K562 (cell line): Measurements from ENCODE around the gene EXOSC1. TPM values are rescaled to one million over a fixed set of nuclear protein-coding genes. Genes with fewer than 3 reads are reported as not detected.

Experiments
- CTBP1 ChIP-seq: fragments of 450-650 bp; IDR thresholded peaks from 2 replicates; pipeline ENCODE4 v1.6.1; 2016; ENCODE audit warnings: borderline replicate concordance
- ESRRA ChIP-seq: fragments of 450-650 bp; IDR thresholded peaks from 2 replicates; pipeline ENCODE4 v1.6.1; 2014; ENCODE audit warnings: low read depth, mild to moderate bottlenecking, moderate library complexity, borderline replicate concordance
- EWSR1 ChIP-seq: fragments of 450-650 bp; IDR thresholded peaks from 2 replicates; pipeline ENCODE4 v1.6.1; 2018; ENCODE audit warnings: borderline replicate concordance, mild to moderate bottlenecking, low read depth, moderate library complexity; ENCODE audit not compliant: partially characterized antibody
- GATAD2A ChIP-seq: fragments of 450-650 bp; IDR thresholded peaks from 2 replicates; pipeline ENCODE4 v1.6.1; 2017
- MBD2 ChIP-seq: sonication (generic); IDR thresholded peaks from 2 replicates; pipeline ENCODE4 v1.6.1; 2016; ENCODE audit warnings: low read depth, borderline replicate concordance
- MCM7 ChIP-seq, 2 experiments: fragments of 450-650 bp; IDR thresholded peaks; 2 replicates each; pipeline ENCODE4 v1.6.1; 2016 to 2018
- MYC ChIP-seq, 2 experiments: fragments of 250-450 bp in 1 of 2; sonication (Bioruptor Pico) in 1 of 2; IDR thresholded peaks; 2 replicates each; pipeline versions ENCODE4 v1.5.1 to v1.6.1; 2012 to 2021; ENCODE audit warnings: low read depth in 2 of 2, borderline replicate concordance in 1 of 2, improper control_type of control experiment in 1 of 2, low read length in 1 of 2, mild to moderate bottlenecking in 1 of 2, moderate library complexity in 1 of 2
- PHF8 ChIP-seq: fragments of 200-600 bp; sonication (generic); IDR thresholded peaks from 2 replicates; pipeline ENCODE4 v1.6.1; 2012; ENCODE audit warnings: mixed run types, mild to moderate bottlenecking, inconsistent platforms, low read length, moderate library complexity, borderline replicate concordance
- PHTF2 ChIP-seq: fragments of 250-450 bp; sonication (Bioruptor Pico); IDR thresholded peaks from 2 replicates; pipeline ENCODE4 v1.5.0; 2021; ENCODE audit warnings: mild to moderate bottlenecking
- POLR2A ChIP-seq: fragments of 450-650 bp; conservative IDR thresholded peaks from 2 replicates; pipeline ENCODE4 v1.6.1; 2016
- polyA plus RNA-seq, 8 experiments: library from polyadenylated mRNA; depleted of rRNA in 4 of 8; stranded (reverse) in 5 of 8; unstranded in 3 of 8; fragments of >200 nt; fragmentation: Nextera tagmentation in 2 of 8; fragmentation: Illumina TruSeq in 1 of 8; extraction: Ambion mirVana in 2 of 8; extraction: Trizol in 1 of 8; gene quantifications; 2 replicates each; pipeline versions ENCODE4 v1.2.1 to v1.2.3, GENCODE V29; 2011 to 2014; ENCODE audit warnings: inconsistent platforms in 1 of 8, missing spikeins in 1 of 8
- total RNA-seq, 7 experiments: library from RNA; depleted of rRNA in 6 of 7; stranded (reverse); fragments of >200 nt in 6 of 7; fragmentation: Illumina TruSeq in 2 of 7; extraction: Trizol in 2 of 7; gene quantifications; 2 replicates each; pipeline versions ENCODE4 v1.2.1 to v1.2.3, GENCODE V29; 2011 to 2021; ENCODE audit warnings: low replicate concordance in 1 of 7
- TF ChIP-seq, protein P1 (sequence below): fragments of 450-650 bp; IDR thresholded peaks from 2 replicates; pipeline ENCODE4 v1.6.1; 2018; ENCODE audit not compliant: partially characterized antibody
- TF ChIP-seq, protein P2 (sequence below): sonication (generic); formaldehyde crosslinking; IDR thresholded peaks from 2 replicates; pipeline ENCODE4 v1.8.0; 2023; ENCODE audit warnings: mild to moderate bottlenecking, missing genetic modification reagents
- TF ChIP-seq, protein P3 (sequence below): IDR thresholded peaks from 2 replicates; pipeline ENCODE4 v1.6.1; 2011; ENCODE audit warnings: borderline replicate concordance, low read depth, mild to moderate bottlenecking, moderate library complexity, low read length; ENCODE audit not compliant: insufficient read depth, poor library complexity, severe bottlenecking
- TF ChIP-seq, protein P4 (sequence below): fragments of 450-650 bp; IDR thresholded peaks from 2 replicates; pipeline ENCODE4 v1.7.1; 2018; ENCODE audit warnings: mild to moderate bottlenecking, low read depth; ENCODE audit not compliant: partially characterized antibody

Gene EXOSC1
- total and polyA plus RNA-seq, 9 of the 15 experiments (the other 6 are each of a cell fraction or from before 2014, with no cell fraction given) = 44.3 to 117 (median 67.0) TPM

DNA sequence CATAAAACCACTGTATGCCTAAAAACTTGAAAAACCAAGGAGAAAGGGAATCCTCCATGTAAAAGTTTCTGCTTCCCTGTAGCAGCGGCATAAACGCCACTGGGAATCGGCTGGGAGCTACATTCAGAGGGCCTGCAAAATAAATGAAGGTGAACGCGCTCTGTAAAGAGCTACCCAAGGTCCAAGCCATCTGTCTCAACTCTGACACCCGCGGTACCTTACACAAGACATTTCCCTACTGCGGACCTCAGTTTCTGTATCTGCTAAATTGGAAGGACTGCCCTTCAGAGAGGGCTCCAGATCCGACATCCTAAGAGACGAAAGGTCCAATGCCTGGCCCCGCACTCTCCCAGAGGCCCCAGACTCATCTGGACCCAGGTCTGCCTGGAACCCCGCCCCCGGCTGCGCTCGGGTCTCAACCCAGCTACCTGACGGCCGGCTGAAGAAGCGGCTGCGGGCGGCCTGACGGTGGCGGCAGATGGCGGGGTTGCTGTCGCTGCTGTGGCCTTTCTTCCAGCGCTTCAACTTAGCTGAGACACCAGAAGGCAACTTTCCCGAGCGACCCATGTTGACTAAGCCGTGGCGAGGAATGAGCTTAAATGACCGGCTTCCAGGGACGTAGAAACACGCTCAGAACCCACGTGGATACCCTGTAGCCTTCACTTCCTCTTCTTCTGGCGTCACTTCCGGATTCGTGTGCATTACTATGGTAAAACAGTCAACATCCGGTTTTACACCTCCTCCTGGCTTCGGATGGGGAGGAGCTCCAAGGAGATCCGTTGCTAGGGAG lies 44.9 kb downstream of the EXOSC1 start, which contains the start of gene RRP12 (continued):
- 0 out of 2 replicates have a peak, but pooled peaks have one; percentile 39 for TF ChIP-seq CTBP1
- TF ChIP-seq, protein P1, sequence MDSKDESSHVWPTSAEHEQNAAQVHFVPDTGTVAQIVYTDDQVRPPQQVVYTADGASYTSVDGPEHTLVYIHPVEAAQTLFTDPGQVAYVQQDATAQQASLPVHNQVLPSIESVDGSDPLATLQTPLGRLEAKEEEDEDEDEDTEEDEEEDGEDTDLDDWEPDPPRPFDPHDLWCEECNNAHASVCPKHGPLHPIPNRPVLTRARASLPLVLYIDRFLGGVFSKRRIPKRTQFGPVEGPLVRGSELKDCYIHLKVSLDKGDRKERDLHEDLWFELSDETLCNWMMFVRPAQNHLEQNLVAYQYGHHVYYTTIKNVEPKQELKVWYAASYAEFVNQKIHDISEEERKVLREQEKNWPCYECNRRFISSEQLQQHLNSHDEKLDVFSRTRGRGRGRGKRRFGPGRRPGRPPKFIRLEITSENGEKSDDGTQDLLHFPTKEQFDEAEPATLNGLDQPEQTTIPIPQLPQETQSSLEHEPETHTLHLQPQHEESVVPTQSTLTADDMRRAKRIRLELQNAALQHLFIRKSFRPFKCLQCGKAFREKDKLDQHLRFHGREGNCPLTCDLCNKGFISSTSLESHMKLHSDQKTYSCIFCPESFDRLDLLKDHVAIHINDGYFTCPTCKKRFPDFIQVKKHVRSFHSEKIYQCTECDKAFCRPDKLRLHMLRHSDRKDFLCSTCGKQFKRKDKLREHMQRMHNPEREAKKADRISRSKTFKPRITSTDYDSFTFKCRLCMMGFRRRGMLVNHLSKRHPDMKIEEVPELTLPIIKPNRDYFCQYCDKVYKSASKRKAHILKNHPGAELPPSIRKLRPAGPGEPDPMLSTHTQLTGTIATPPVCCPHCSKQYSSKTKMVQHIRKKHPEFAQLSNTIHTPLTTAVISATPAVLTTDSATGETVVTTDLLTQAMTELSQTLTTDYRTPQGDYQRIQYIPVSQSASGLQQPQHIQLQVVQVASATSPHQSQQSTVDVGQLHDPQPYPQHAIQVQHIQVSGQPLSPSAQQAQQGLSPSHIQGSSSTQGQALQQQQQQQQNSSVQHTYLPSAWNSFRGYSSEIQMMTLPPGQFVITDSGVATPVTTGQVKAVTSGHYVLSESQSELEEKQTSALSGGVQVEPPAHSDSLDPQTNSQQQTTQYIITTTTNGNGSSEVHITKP = peak; percentile 20
- TF ChIP-seq PHF8 = peak; percentile 63; the same call in 1 of the 2 replicates
- no peak for TF ChIP-seq PHTF2
- no peak for TF ChIP-seq MBD2
- no peak for TF ChIP-seq EWSR1
- no peak for TF ChIP-seq MCM7 (IDR thresholded peaks at IDR 0.05)
- no peak for TF ChIP-seq GATAD2A
- TF ChIP-seq, protein P2, sequence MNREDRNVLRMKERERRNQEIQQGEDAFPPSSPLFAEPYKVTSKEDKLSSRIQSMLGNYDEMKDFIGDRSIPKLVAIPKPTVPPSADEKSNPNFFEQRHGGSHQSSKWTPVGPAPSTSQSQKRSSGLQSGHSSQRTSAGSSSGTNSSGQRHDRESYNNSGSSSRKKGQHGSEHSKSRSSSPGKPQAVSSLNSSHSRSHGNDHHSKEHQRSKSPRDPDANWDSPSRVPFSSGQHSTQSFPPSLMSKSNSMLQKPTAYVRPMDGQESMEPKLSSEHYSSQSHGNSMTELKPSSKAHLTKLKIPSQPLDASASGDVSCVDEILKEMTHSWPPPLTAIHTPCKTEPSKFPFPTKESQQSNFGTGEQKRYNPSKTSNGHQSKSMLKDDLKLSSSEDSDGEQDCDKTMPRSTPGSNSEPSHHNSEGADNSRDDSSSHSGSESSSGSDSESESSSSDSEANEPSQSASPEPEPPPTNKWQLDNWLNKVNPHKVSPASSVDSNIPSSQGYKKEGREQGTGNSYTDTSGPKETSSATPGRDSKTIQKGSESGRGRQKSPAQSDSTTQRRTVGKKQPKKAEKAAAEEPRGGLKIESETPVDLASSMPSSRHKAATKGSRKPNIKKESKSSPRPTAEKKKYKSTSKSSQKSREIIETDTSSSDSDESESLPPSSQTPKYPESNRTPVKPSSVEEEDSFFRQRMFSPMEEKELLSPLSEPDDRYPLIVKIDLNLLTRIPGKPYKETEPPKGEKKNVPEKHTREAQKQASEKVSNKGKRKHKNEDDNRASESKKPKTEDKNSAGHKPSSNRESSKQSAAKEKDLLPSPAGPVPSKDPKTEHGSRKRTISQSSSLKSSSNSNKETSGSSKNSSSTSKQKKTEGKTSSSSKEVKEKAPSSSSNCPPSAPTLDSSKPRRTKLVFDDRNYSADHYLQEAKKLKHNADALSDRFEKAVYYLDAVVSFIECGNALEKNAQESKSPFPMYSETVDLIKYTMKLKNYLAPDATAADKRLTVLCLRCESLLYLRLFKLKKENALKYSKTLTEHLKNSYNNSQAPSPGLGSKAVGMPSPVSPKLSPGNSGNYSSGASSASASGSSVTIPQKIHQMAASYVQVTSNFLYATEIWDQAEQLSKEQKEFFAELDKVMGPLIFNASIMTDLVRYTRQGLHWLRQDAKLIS (CRISPR knock-in tag) = peak; percentile 81; the same call in 1 of the 2 replicates
- no peak for TF ChIP-seq ESRRA
- TF ChIP-seq, protein P3, sequence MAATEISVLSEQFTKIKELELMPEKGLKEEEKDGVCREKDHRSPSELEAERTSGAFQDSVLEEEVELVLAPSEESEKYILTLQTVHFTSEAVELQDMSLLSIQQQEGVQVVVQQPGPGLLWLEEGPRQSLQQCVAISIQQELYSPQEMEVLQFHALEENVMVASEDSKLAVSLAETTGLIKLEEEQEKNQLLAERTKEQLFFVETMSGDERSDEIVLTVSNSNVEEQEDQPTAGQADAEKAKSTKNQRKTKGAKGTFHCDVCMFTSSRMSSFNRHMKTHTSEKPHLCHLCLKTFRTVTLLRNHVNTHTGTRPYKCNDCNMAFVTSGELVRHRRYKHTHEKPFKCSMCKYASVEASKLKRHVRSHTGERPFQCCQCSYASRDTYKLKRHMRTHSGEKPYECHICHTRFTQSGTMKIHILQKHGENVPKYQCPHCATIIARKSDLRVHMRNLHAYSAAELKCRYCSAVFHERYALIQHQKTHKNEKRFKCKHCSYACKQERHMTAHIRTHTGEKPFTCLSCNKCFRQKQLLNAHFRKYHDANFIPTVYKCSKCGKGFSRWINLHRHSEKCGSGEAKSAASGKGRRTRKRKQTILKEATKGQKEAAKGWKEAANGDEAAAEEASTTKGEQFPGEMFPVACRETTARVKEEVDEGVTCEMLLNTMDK = peak; percentile 12
- TF ChIP-seq, protein P4, sequence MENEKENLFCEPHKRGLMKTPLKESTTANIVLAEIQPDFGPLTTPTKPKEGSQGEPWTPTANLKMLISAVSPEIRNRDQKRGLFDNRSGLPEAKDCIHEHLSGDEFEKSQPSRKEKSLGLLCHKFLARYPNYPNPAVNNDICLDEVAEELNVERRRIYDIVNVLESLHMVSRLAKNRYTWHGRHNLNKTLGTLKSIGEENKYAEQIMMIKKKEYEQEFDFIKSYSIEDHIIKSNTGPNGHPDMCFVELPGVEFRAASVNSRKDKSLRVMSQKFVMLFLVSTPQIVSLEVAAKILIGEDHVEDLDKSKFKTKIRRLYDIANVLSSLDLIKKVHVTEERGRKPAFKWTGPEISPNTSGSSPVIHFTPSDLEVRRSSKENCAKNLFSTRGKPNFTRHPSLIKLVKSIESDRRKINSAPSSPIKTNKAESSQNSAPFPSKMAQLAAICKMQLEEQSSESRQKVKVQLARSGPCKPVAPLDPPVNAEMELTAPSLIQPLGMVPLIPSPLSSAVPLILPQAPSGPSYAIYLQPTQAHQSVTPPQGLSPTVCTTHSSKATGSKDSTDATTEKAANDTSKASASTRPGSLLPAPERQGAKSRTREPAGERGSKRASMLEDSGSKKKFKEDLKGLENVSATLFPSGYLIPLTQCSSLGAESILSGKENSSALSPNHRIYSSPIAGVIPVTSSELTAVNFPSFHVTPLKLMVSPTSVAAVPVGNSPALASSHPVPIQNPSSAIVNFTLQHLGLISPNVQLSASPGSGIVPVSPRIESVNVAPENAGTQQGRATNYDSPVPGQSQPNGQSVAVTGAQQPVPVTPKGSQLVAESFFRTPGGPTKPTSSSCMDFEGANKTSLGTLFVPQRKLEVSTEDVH = peak; percentile 91
- TF ChIP-seq POLR2A = peak; percentile 72
- TF ChIP-seq MYC (IDR thresholded peaks at IDR 0.05; ENCODE audit: low read depth, low read length) = peak; percentile 91
- TF ChIP-seq MYC (CRISPR knock-in tag; IDR thresholded peaks at IDR 0.05; ENCODE audit: borderline replicate concordance, low read depth) = no peak
